ENCODE measurements around the gene STX1A. TPM values are rescaled to one million over a fixed set of nuclear protein-coding genes. Genes with fewer than 3 reads are reported as not detected.

STX1A gene
- total and polyA plus RNA-seq, 2 of the 8 experiments (the other 6 are each of a cell fraction or from before 2014, with no cell fraction given): 13.5 to 17.5 TPM

- TF ChIP-seq CHD7 (IDR thresholded peaks at IDR 0.05; ENCODE audit: insufficient replicate concordance, low read length): no peak
- peak; percentile 97 to 100 for TF ChIP-seq EP300 (IDR thresholded peaks at IDR 0.05; ENCODE audit: borderline replicate concordance in 1 of 2, low read depth in 2 of 2, low read length in 2 of 2)
- no peak; the same call in 1 of the 2 replicates for TF ChIP-seq BACH1 (IDR thresholded peaks at IDR 0.05; ENCODE audit: low read length)
- TF ChIP-seq HDAC2 (IDR thresholded peaks at IDR 0.05; ENCODE audit: borderline replicate concordance in 1 of 2, low read depth in 2 of 2, low read length in 2 of 2): peak in 1 of 2 experiments; percentile 81; a peak in 1 of 4 replicates
- peak; percentile 88 for TF ChIP-seq POLR2AphosphoS5 (IDR thresholded peaks at IDR 0.05; ENCODE audit: low read depth, low read length)
- no peak for TF ChIP-seq ZNF274 (IDR thresholded peaks at IDR 0.05; ENCODE audit: borderline replicate concordance, extremely low read depth, low read length)
- no peak for TF ChIP-seq NRF1 (IDR thresholded peaks at IDR 0.05; ENCODE audit: low read depth, low read length)
- peak; percentile 73; the same call in 1 of the 2 replicates for TF ChIP-seq SP4 (IDR thresholded peaks at IDR 0.05; ENCODE audit: low read length)
- TF ChIP-seq POU5F1 (IDR thresholded peaks at IDR 0.05; ENCODE audit: low read depth, low read length): no peak
These were observed 23.5 kb upstream of the STX1A start (continued) for GRCh38 chr7:73742753-73743641.

All from H1 (cell line).